Epithelial cell of esophagus (primary cell): Measurements from ENCODE around the gene ATP11A.

Experiments used
- DNase-seq: peaks from one replicate; pipeline ENCODE4 v3.0.0; 2010; ENCODE audit warnings: low read depth
- H3K4me3 ChIP-seq: 2 replicates; pipeline ENCODE4 v1.5.1; 2011; ENCODE audit warnings: mild to moderate bottlenecking, low read length, control low read depth
- CTCF ChIP-seq: IDR thresholded peaks from 2 replicates; pipeline ENCODE4 v1.5.1; 2011; ENCODE audit warnings: low read depth, mild to moderate bottlenecking, low read length, control low read depth, inconsistent platforms; ENCODE audit not compliant: insufficient read depth; ENCODE audit errors: missing control alignments

Gene ATP11A

GRCh38 chr13:112831196-112831595 is 141.4 kb downstream of the ATP11A start:
- no peak overlapping the region for H3K4me3 ChIP-seq
- no peak for DNase-seq
- TF ChIP-seq CTCF = no peak

GRCh38 chr13:112831801-112832200 is 142.0 kb downstream of the ATP11A start:
- DNase-seq = no peak
- no peak for TF ChIP-seq CTCF
- no peak overlapping the region for H3K4me3 ChIP-seq

- H3K4me3 ChIP-seq = no peak overlapping the region
- no peak for TF ChIP-seq CTCF
- DNase-seq = no peak
Observed at GRCh38 chr13:112832811-112833210, 143.0 kb downstream of the ATP11A start.

- DNase-seq = no peak
- TF ChIP-seq CTCF = no peak
- H3K4me3 ChIP-seq = no peak overlapping the region
Observed at GRCh38 chr13:112833551-112834257, 143.9 kb downstream of the ATP11A start.

GRCh38 chr13:112835344-112835743 is 145.5 kb downstream of the ATP11A start:
- TF ChIP-seq CTCF = no peak
- DNase-seq = no peak

GRCh38 chr13:112835796-112836195 is 146.0 kb downstream of the ATP11A start:
- H3K4me3 ChIP-seq = no peak overlapping the region
- TF ChIP-seq CTCF = no peak
- no peak for DNase-seq

More at GRCh38 chr13:112835344-112835743, 145.5 kb downstream of the ATP11A start:
- no peak overlapping the region for H3K4me3 ChIP-seq

GRCh38 chr13:112836940-112837339 is 147.1 kb downstream of the ATP11A start:
- DNase-seq = no peak
- TF ChIP-seq CTCF = no peak
- no peak overlapping the region for H3K4me3 ChIP-seq
